ENCODE data around the gene THOC6. TPM values are rescaled to one million over a fixed set of nuclear protein-coding genes. Genes with fewer than 3 reads are reported as not detected.

The THOC6 gene
- polyA plus RNA-seq, 2 of the 4 experiments (the other 2 are of a cell fraction) = 32.5 to 53.2 TPM

DNA sequence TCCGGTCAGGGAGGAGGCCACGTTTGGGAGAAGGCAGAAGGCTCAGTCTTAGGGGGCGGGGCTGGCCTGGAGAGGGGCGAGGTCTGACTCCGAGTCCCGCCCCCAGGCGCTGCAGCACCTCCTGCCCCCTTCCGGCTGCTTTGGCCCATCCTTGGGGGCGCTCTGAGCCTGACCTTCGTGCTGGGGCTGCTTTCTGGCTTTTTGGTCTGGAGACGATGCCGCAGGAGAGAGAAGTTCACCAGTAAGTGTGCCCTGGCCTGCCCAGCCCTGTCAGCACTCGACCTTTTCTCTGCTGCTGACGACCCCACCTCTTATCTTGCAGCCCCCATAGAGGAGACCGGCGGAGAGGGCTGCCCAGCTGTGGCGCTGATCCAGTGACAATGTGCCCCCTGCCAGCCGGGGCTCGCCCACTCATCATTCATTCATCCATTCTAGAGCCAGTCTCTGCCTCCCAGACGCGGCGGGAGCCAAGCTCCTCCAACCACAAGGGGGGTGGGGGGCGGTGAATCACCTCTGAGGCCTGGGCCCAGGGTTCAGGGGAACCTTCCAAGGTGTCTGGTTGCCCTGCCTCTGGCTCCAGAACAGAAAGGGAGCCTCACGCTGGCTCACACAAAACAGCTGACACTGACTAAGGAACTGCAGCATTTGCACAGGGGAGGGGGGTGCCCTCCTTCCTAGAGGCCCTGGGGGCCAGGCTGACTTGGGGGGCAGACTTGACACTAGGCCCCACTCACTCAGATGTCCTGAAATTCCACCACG is 2.2 kb upstream of the THOC6 start (continued):
- TF ChIP-seq HMGXB4 (CRISPR knock-in tag; IDR thresholded peaks at IDR 0.05; ENCODE audit: borderline replicate concordance) = no peak
- TF ChIP-seq FOSB (CRISPR knock-in tag; IDR thresholded peaks at IDR 0.05) = no peak
- no peak for TF ChIP-seq BHLHE40 (IDR thresholded peaks at IDR 0.05; ENCODE audit: low read depth, low read length)
- no peak for TF ChIP-seq CBX8 (IDR thresholded peaks at IDR 0.05)
- TF ChIP-seq ZFP36 (IDR thresholded peaks at IDR 0.05; ENCODE audit: borderline replicate concordance, partially characterized antibody) = no peak
- no peak for TF ChIP-seq KDM1A (IDR thresholded peaks at IDR 0.05; ENCODE audit: low read depth)
- TF ChIP-seq FOXS1 (CRISPR knock-in tag; IDR thresholded peaks at IDR 0.05) = no peak
- no peak for TF ChIP-seq RAD21 (conservative IDR thresholded peaks at IDR 0.05 in 1 of 2, IDR thresholded peaks at IDR 0.05 in 1 of 2)
- TF ChIP-seq MAFK (IDR thresholded peaks at IDR 0.05; ENCODE audit: partially characterized antibody) = peak; percentile 45
- TF ChIP-seq RNF2 (IDR thresholded peaks at IDR 0.05; ENCODE audit: borderline replicate concordance, low read depth) = no peak
- TF ChIP-seq MYC (IDR thresholded peaks at IDR 0.05; ENCODE audit: borderline replicate concordance, low read length) = no peak
- no peak for TF ChIP-seq CHD4 (IDR thresholded peaks at IDR 0.05; ENCODE audit: borderline replicate concordance)
- TF ChIP-seq HDAC2 (IDR thresholded peaks at IDR 0.05) = no peak
- 0 out of 2 replicates have a peak, but pooled peaks have one; percentile 15 for TF ChIP-seq HOXA7 (CRISPR knock-in tag; IDR thresholded peaks at IDR 0.05)
- peak; percentile 38; the same call in 1 of the 2 replicates for TF ChIP-seq HOXB5 (CRISPR knock-in tag; IDR thresholded peaks at IDR 0.05)
- TF ChIP-seq HEYL (CRISPR knock-in tag; IDR thresholded peaks at IDR 0.05) = no peak
- no peak for TF ChIP-seq JUNB (IDR thresholded peaks at IDR 0.05)
- no peak for TF ChIP-seq ZSCAN20 (CRISPR knock-in tag; IDR thresholded peaks at IDR 0.05)
- no peak for TF ChIP-seq USF2 (IDR thresholded peaks at IDR 0.05)
- TF ChIP-seq, protein P1, sequence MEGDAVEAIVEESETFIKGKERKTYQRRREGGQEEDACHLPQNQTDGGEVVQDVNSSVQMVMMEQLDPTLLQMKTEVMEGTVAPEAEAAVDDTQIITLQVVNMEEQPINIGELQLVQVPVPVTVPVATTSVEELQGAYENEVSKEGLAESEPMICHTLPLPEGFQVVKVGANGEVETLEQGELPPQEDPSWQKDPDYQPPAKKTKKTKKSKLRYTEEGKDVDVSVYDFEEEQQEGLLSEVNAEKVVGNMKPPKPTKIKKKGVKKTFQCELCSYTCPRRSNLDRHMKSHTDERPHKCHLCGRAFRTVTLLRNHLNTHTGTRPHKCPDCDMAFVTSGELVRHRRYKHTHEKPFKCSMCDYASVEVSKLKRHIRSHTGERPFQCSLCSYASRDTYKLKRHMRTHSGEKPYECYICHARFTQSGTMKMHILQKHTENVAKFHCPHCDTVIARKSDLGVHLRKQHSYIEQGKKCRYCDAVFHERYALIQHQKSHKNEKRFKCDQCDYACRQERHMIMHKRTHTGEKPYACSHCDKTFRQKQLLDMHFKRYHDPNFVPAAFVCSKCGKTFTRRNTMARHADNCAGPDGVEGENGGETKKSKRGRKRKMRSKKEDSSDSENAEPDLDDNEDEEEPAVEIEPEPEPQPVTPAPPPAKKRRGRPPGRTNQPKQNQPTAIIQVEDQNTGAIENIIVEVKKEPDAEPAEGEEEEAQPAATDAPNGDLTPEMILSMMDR (IDR thresholded peaks at IDR 0.05) = peak; percentile 31; the same call in 1 of the 3 replicates
- no peak; a peak in 1 of 5 replicates for TF ChIP-seq JUN (IDR thresholded peaks at IDR 0.05)
- TF ChIP-seq RFX5 (IDR thresholded peaks at IDR 0.05) = no peak
- no peak for TF ChIP-seq ZC3H11A (IDR thresholded peaks at IDR 0.05)
- TF ChIP-seq KDM5A (IDR thresholded peaks at IDR 0.05) = no peak
- no peak for TF ChIP-seq E2F6 (IDR thresholded peaks at IDR 0.05; ENCODE audit: borderline replicate concordance, low read depth)
- TF ChIP-seq POLR2A (IDR thresholded peaks at IDR 0.05; ENCODE audit: low read length) = peak; percentile 19
- no peak for TF ChIP-seq CBX2 (IDR thresholded peaks at IDR 0.05; ENCODE audit: borderline replicate concordance, low read depth)
- TF ChIP-seq SREBF2 (IDR thresholded peaks at IDR 0.05) = no peak
